HG03108 (cell line): ENCODE data around the gene SNAPC1.

Experiments used
- ATAC-seq: cut with Tn5 transposase; IDR thresholded peaks from one replicate; pipeline ENCODE4 v1.9.1; 2021; ENCODE audit warnings: moderate library complexity; ENCODE audit not compliant: unreplicated experiment

The SNAPC1 gene

DNA sequence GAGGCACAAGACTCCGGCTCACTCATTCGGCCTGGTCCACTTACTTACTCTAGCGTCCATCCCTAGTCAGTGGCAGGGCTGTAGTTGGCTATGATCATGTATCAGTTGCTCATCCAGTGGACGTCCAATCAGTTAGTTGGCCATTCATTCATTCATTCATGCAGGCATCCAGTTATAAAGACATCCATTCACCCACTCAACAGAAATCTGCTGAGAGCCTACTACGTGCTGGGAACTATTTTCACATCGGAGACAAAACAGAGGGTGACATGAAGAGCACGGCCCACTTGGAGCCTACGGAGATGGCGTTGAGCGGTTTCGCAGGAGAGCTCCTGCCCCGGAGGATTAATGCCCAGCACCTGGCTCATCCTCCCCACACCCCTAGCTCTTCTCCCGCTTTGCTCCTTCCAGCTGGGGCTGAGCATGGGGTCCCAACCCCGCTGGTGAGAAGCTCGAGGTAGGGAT lies 49.7 kb downstream of the SNAPC1 start:
- no peak for ATAC-seq

- ATAC-seq = no peak
Observed at GRCh38 chr14:61812347-61813095, 50.3 kb downstream of the SNAPC1 start, which contains the start of gene SYT16. TSS of gene SYT16 (plus strand) at chr14:61812703.

- no peak for ATAC-seq
Observed at GRCh38 chr14:61813096-61813606, 50.9 kb downstream of the SNAPC1 start.

- ATAC-seq = no peak
Observed at GRCh38 chr14:61822458-61822857, 60.2 kb downstream of the SNAPC1 start.

DNA sequence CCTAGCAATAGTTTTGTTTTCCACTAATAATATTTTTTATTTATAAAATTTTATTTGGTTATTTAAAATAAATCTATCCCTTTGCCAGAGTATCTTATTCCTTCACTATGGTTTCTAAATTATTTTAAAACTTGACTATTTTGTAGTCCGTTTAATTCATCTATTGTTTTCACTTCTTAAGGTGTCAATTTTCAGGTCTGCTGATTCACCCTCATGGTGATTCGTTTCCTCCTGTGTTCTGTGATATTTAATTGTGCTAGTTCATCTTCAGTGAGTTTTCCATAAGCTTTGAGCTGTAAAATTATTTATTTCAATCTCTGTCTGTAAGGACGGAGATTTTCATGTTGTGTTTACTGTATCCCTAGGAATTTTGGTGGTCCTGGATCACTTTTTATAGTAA lies 70.6 kb downstream of the SNAPC1 start:
- ATAC-seq = no peak

GRCh38 chr14:61836184-61836583 lies 74.0 kb downstream of the SNAPC1 start:
- ATAC-seq = no peak

DNA sequence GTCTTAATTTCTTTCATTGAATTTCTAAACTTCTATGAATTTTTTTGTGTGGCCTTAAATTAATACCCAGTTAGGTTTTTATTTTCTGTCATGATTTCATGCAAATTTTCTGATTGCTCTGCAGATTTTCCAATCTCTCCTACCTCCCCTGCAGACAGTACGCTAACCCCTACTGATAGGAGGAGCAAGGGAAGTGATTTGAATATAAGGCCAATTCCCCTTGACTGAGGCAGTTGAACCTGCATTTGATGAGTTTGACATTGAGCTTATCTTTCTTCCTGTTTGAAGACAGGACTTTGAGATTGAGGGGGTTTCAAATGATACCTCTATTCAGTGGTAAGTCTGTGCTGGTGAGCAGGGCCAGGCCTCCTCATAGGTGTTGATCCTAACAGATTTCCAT lies 74.6 kb downstream of the SNAPC1 start:
- ATAC-seq = no peak

GRCh38 chr14:61837336-61838229 lies 75.4 kb downstream of the SNAPC1 start:
- no peak for ATAC-seq

DNA sequence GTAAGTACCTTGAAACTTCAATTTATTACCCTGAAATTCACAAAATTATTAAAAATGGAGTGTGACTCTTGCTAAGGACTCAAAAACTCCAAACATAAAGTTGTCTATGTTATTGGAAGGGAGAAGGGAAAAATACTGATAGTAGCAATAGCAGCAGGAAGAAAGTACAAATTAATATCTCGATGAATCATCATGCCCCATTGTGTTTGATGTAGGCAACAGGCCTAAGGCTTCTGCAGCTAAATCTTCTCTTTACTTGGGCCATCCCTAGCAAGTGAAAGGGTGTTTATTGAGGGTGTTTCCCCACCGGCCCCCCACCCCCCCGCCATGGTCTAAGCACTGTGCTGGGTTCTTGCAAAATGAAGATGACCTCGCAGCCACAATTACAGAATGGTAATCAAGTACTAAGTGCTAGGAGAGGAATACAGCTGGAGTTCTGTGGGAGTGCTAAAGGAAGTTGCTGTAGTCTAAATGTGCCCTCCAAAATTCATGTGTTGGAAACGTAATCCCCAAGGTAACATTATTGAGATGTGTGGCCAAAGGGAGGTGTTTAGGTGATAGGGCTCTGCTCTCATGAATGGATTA lies 76.5 kb downstream of the SNAPC1 start:
- ATAC-seq = no peak

DNA sequence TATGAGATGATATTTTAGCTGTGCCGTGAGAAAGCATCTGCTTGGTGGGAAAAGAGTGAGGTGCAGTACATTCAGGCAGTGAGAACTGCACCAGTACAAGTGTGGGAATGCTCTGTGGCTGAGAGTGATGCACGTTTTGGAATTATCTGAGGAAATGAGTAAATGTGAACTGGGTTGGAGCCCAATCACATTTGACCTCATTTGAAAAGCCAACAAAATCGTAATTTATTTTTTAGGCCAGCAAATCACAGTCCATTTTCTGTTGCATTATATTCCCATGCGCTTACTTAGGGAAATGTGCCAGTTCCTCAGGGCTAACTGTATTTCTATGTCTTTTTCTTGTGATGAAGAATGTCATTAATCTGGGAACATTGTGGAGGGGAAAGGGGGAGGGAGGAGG lies 77.3 kb downstream of the SNAPC1 start:
- ATAC-seq = no peak

GRCh38 chr14:61841145-61841544 lies 78.9 kb downstream of the SNAPC1 start:
- ATAC-seq = no peak
